Occipital lobe (tissue), 2 donors: ENCODE data around the gene C10orf95. TPM values are rescaled to one million over a fixed set of nuclear protein-coding genes. Genes with fewer than 3 reads are reported as not detected.
A peak's percentile ranks its signal among the peaks of the same experiment; 100 is the strongest.

ENCODE experiments used
- DNase-seq: peaks from one replicate; lab custom pipeline; 2025; lab: John Stamatoyannopoulos, UW
- total RNA-seq: library from RNA; depleted of rRNA; stranded (reverse); fragments of >200 nt; gene quantifications from one replicate; pipeline ENCODE4 v1.2.3, GENCODE V29; 2014

The C10orf95 gene
- total RNA-seq, 1 donor from 2014 or later, result not detected

- no peak for DNase-seq
These were observed 34.6 kb downstream of the C10orf95 start for GRCh38 chr10:102416695-102417094.

- no peak for DNase-seq
These were observed 35.1 kb downstream of the C10orf95 start for GRCh38 chr10:102416283-102416682.

GRCh38 chr10:102414749-102415148 lies 36.6 kb downstream of the C10orf95 start:
- DNase-seq, result no peak

- DNase-seq, result no peak
These were observed 37.4 kb downstream of the C10orf95 start for GRCh38 chr10:102413806-102414561.

- peak; percentile 41 for DNase-seq
These were observed 38.2 kb downstream of the C10orf95 start for GRCh38 chr10:102413053-102413705.

- no peak for DNase-seq
These were observed 39.0 kb downstream of the C10orf95 start for GRCh38 chr10:102412293-102412692.

- no peak for DNase-seq
These were observed 39.7 kb downstream of the C10orf95 start for GRCh38 chr10:102411341-102412255.

- peak; percentile 57 for DNase-seq
These were observed 40.8 kb downstream of the C10orf95 start for GRCh38 chr10:102410429-102411073.

- DNase-seq, result no peak
These were observed 41.5 kb downstream of the C10orf95 start for GRCh38 chr10:102409604-102410428.

- peak; percentile 69 for DNase-seq
These were observed 42.4 kb downstream of the C10orf95 start for GRCh38 chr10:102408728-102409603.

- DNase-seq, result peak; percentile 43
These were observed 43.1 kb downstream of the C10orf95 start for GRCh38 chr10:102408131-102408727.

GRCh38 chr10:102407425-102408130 lies 43.8 kb downstream of the C10orf95 start:
- DNase-seq, result no peak

- DNase-seq, result no peak
These were observed 44.5 kb downstream of the C10orf95 start for GRCh38 chr10:102406815-102407214.

- DNase-seq, result no peak
These were observed 45.7 kb downstream of the C10orf95 start for GRCh38 chr10:102405632-102406031.

GRCh38 chr10:102405108-102405571 lies 46.2 kb downstream of the C10orf95 start:
- no peak for DNase-seq

- no peak for DNase-seq
These were observed 46.8 kb downstream of the C10orf95 start for GRCh38 chr10:102404361-102405107.

GRCh38 chr10:102403115-102403514 lies 48.2 kb downstream of the C10orf95 start:
- DNase-seq, result no peak

GRCh38 chr10:102402512-102402896 lies 48.8 kb downstream of the C10orf95 start:
- DNase-seq, result no peak
